Measurements from ENCODE around the gene GRIK3. TPM values are rescaled to one million over a fixed set of nuclear protein-coding genes. Genes with fewer than 3 reads are reported as not detected.

Gene GRIK3
- total RNA-seq, 3 donors from 2014 or later (not counting 1 experiment from before 2014, with no cell fraction given): not detected

DNA sequence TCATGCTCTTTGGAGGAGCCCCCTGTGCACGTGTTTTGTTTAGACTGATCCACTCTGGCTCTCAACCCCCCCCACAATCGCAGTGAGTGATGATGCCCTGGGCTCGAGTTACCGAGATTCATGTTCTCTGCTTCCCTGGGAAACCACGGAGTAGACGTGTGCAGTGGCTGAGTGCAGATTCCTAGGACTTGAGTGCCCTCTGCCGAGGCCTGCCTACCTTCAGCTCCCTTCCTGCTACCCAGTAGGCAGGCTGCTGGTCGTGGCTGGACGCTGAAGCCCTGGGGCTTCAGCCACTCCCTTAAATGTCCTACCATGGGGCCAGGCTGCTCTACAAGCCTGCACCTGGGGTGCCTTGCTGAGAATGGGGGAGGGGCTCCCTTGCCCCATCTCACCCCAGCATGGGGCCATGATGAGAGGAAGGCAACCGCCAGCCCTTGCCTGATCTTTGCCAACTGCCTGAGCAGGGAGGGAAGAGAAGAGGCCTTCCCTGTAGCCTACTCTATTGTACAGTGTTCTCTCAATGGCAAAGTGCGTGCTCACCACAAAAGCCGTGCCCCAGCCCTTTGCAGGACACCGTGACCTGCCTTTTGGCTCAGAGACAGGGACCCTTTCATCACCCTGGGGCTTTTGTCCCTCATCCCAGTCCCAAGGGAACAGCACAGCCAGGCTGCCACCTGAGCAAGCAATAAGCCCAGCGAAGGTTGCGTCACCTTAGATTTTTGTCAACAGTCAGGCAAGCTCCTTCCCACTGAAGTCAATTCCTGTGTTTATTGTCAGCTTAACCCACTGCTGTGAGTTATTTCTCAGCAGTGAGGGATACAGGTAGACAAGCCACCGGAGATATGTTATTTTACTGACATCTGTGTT is 4.1 kb upstream of the GRIK3 start:
- WGBS (ENCODE audit: insufficient coverage): 30% methylated on average over 16 of the region's 16 CpGs
- Histone ChIP-seq H3K27ac (ENCODE audit: low read length) (no peak overlapping the region), H3K9me3 (ENCODE audit: control insufficient read depth, insufficient read depth, low read length) (no peaks in the 10 kb centered on the region), H3K27me3 (ENCODE audit: control insufficient read depth, insufficient read depth, low read length) (peaks cover 7% of the 10 kb centered on the region), H3K4me1 (ENCODE audit: control insufficient read depth, insufficient read depth, low read length) (peaks cover 3% of the 10 kb centered on the region), H3K4me3 (ENCODE audit: low read length) (no peak overlapping the region), H3K36me3 (ENCODE audit: control insufficient read depth, insufficient read depth, low read length) (no peaks in the 10 kb centered on the region)
- ATAC-seq: no peak
- no peak for DNase-seq
- no peaks in the 10 kb centered on the region for H3K4me1 Mint-ChIP-seq
- H3K9me3 Mint-ChIP-seq: no peaks in the 10 kb centered on the region
- H3K27me3 Mint-ChIP-seq (ENCODE audit: low read depth in 2 of 2): peaks cover 35 to 42% of the 10 kb centered on the region in 2 donors
- no peak overlapping the region for H3K27ac Mint-ChIP-seq
- intact Hi-C loops (cut with micrococcal nuclease): no loop called here
- TF ChIP-seq, protein P1, sequence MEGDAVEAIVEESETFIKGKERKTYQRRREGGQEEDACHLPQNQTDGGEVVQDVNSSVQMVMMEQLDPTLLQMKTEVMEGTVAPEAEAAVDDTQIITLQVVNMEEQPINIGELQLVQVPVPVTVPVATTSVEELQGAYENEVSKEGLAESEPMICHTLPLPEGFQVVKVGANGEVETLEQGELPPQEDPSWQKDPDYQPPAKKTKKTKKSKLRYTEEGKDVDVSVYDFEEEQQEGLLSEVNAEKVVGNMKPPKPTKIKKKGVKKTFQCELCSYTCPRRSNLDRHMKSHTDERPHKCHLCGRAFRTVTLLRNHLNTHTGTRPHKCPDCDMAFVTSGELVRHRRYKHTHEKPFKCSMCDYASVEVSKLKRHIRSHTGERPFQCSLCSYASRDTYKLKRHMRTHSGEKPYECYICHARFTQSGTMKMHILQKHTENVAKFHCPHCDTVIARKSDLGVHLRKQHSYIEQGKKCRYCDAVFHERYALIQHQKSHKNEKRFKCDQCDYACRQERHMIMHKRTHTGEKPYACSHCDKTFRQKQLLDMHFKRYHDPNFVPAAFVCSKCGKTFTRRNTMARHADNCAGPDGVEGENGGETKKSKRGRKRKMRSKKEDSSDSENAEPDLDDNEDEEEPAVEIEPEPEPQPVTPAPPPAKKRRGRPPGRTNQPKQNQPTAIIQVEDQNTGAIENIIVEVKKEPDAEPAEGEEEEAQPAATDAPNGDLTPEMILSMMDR (IDR thresholded peaks at IDR 0.05): no peak
- H3K36me3 Mint-ChIP-seq: no peaks in the 10 kb centered on the region
- H3K4me3 Mint-ChIP-seq: no peak overlapping the region

DNA sequence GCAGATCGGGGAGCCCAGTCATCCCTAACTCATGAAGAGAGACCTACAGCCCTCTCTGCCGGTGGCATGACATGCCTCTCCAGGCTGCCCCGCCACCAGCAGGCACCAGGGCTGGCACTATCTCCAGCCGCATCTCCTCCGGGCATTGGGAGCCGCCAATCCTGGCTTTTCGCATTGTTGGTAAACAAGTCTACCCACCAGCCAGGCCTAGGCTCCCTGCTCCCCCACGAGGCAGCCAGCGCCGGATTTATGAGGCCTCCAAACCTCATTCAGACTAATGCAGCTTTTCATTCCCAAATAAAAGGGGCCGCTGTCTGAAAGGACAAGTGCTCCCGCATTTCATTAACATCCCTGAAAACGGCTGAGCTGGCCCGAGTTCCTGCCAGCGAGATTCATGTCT is 3.4 kb upstream of the GRIK3 start:
- H3K9me3 Mint-ChIP-seq: no peaks in the 10 kb centered on the region
- H3K4me3 Mint-ChIP-seq: no peak overlapping the region
- Histone ChIP-seq H3K27me3 (ENCODE audit: control insufficient read depth, insufficient read depth, low read length) (peaks cover 7% of the 10 kb centered on the region), H3K4me1 (ENCODE audit: control insufficient read depth, insufficient read depth, low read length) (peaks cover 3% of the 10 kb centered on the region), H3K36me3 (ENCODE audit: control insufficient read depth, insufficient read depth, low read length) (no peaks in the 10 kb centered on the region), H3K27ac (ENCODE audit: low read length) (no peak overlapping the region), H3K9me3 (ENCODE audit: control insufficient read depth, insufficient read depth, low read length) (no peaks in the 10 kb centered on the region), H3K4me3 (ENCODE audit: low read length) (no peak overlapping the region)
- TF ChIP-seq, protein P1 (IDR thresholded peaks at IDR 0.05): no peak
- no peaks in the 10 kb centered on the region for H3K36me3 Mint-ChIP-seq
- no peaks in the 10 kb centered on the region for H3K4me1 Mint-ChIP-seq
- no peak for ATAC-seq
- H3K27ac Mint-ChIP-seq: no peak overlapping the region
- no peak for DNase-seq
- peaks cover 36 to 38% of the 10 kb centered on the region in 2 donors for H3K27me3 Mint-ChIP-seq (ENCODE audit: low read depth in 2 of 2)
- intact Hi-C loops (cut with micrococcal nuclease): no loop called here
- 20% methylated on average over 13 of the region's 15 CpGs for WGBS (ENCODE audit: insufficient coverage)

DNA sequence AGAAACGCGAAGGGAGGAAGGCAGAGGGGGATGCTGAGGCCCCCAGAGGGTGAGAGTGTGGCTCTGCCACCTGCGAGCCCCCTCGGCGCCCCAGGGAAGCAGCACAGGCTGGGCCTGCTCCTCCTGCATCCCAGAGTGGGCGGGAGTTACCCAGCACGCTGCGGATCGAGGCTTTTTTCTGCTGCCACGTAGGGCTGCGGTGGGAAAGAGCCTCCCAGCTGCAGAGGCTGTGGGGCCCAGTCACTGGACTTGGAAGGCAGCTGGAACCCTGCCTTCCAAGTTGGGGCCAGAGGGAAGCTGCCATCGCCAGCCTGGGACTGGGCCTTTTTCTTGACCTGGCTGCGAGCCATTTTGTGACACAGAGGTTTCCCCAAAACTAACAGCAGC is 2.3 kb upstream of the GRIK3 start:
- ATAC-seq (no peak), DNase-seq (no peak)
- no peaks in the 10 kb centered on the region for H3K9me3 ChIP-seq (ENCODE audit: control insufficient read depth, insufficient read depth, low read length)
- WGBS (ENCODE audit: insufficient coverage): 16% methylated on average over 13 of the region's 13 CpGs
- Mint-ChIP-seq H3K4me3 (no peak overlapping the region), H3K4me1 (no peaks in the 10 kb centered on the region), H3K9me3 (no peaks in the 10 kb centered on the region), H3K27ac (no peak overlapping the region), H3K36me3 (no peaks in the 10 kb centered on the region), H3K27me3 (ENCODE audit: low read depth in 2 of 2) (peaks cover 46 to 47% of the 10 kb centered on the region in 2 donors)
- no peaks in the 10 kb centered on the region for H3K36me3 ChIP-seq (ENCODE audit: control insufficient read depth, insufficient read depth, low read length)
- H3K27ac ChIP-seq (ENCODE audit: low read length): no peak overlapping the region
- peaks cover 3% of the 10 kb centered on the region for H3K4me1 ChIP-seq (ENCODE audit: control insufficient read depth, insufficient read depth, low read length)
- peaks cover 7% of the 10 kb centered on the region for H3K27me3 ChIP-seq (ENCODE audit: control insufficient read depth, insufficient read depth, low read length)
- TF ChIP-seq, protein P1 (IDR thresholded peaks at IDR 0.05): no peak
- H3K4me3 ChIP-seq (ENCODE audit: low read length): no peak overlapping the region
- intact Hi-C loops (cut with micrococcal nuclease): no loop called here
